Measurements from ENCODE around the gene MSI1.
"Not testable (repeated sequence)": the region's sequence is repeated elsewhere in the genome, so short reads cannot be mapped to it uniquely, and the experiment has no call there.

GRCh38 chr12:120336392-120336791 lies 32.6 kb downstream of the MSI1 start:
- not testable (repeated sequence) for TF ChIP-seq ZSCAN5A (CRISPR knock-in tag; IDR thresholded peaks at IDR 0.05; ENCODE audit: borderline replicate concordance); SNAPC4 (CRISPR knock-in tag; IDR thresholded peaks at IDR 0.05); ZBTB1 (CRISPR knock-in tag; IDR thresholded peaks at IDR 0.05; ENCODE audit: borderline replicate concordance); ZNF792 (CRISPR knock-in tag; IDR thresholded peaks at IDR 0.05); PHF21A (CRISPR knock-in tag; IDR thresholded peaks at IDR 0.05); BCLAF1 (IDR thresholded peaks at IDR 0.05); ZNF678 (CRISPR knock-in tag; IDR thresholded peaks at IDR 0.05); CC2D1A (CRISPR knock-in tag; IDR thresholded peaks at IDR 0.05); EZH2 (conservative IDR thresholded peaks at IDR 0.05; ENCODE audit: low read depth, low read length); IKZF1 (IDR thresholded peaks at IDR 0.05); POLR2AphosphoS5 (IDR thresholded peaks at IDR 0.05; ENCODE audit: low read depth, low read length); SMARCC2 (IDR thresholded peaks at IDR 0.05); ZFP36 (IDR thresholded peaks at IDR 0.05; ENCODE audit: borderline replicate concordance, low read depth, low read length, partially characterized antibody); CTCF (CRISPR knock-in tag; IDR thresholded peaks at IDR 0.05)
